Nephron (organoid): ENCODE data around the gene ZNF318.
"Not testable (repeated sequence)": the region's sequence is repeated elsewhere in the genome, so short reads cannot be mapped to it uniquely, and the experiment has no call there.

ENCODE experiments used
- H3K27ac Mint-ChIP-seq, 3 experiments: 2 replicates each; pipeline ENCODE4 v1.8.0; 2020; ENCODE audit warnings: mixed read lengths in 3 of 3, mild to moderate bottlenecking in 2 of 3, moderate library complexity in 1 of 3
- H3K27me3 Mint-ChIP-seq: 2 replicates; pipeline ENCODE4 v1.8.0; 2021; ENCODE audit warnings: low read depth, mild to moderate bottlenecking, moderate library complexity, mixed read lengths
- H3K36me3 Mint-ChIP-seq: 2 replicates; pipeline ENCODE4 v1.8.0; 2020; ENCODE audit warnings: low read depth, mixed read lengths
- H3K4me1 Mint-ChIP-seq: 2 replicates; pipeline ENCODE4 v1.8.0; 2020; ENCODE audit warnings: mixed read lengths
- H3K4me3 Mint-ChIP-seq, 3 experiments: 2 replicates each; pipeline ENCODE4 v1.8.0; 2020; ENCODE audit warnings: mild to moderate bottlenecking in 3 of 3, mixed read lengths in 3 of 3, moderate library complexity in 2 of 3
- H3K9me3 Mint-ChIP-seq: 2 replicates; pipeline ENCODE4 v1.8.0; 2020; ENCODE audit warnings: mixed read lengths
- TF ChIP-seq, protein P1 (sequence below), 3 experiments: fragments of 200-600 bp; sonication (generic); IDR thresholded peaks; one replicate each; pipeline ENCODE4 v1.5.0; 2021; ENCODE audit warnings: antibody characterized with exemption in 3 of 3; ENCODE audit not compliant: unreplicated experiment in 3 of 3

ZNF318 gene

DNA sequence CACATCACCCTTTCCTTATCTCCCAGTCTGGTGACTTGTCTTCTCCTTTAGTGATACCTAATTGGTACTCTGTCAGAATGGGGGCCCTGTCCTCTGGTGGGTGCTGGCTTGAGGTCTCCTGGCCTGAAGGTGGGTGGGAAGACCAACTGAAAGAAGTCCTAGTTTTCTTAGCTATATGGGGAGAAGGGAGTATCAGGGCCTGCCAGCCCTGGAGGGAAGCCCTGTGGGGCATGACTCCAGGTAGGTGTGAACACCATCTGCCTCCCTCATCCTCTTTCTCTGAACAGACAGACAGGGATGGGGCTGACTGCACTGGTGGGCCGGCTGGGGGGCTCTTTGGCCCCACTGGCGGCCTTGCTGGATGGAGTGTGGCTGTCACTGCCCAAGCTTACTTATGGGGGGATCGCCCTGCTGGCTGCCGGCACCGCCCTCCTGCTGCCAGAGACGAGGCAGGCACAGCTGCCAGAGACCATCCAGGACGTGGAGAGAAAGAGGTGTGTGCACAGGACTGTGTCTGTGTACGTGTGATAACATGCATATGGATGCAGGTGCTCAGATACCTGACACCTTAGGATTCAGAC lies 65.6 kb downstream of the ZNF318 start:
- Mint-ChIP-seq H3K36me3 (no peaks in the 10 kb centered on the region), H3K9me3 (no peaks in the 10 kb centered on the region), H3K4me1 (peaks cover 3% of the 10 kb centered on the region), H3K27ac (no peak overlapping the region), H3K4me3 (no peak overlapping the region), H3K27me3 (peaks cover 26% of the 10 kb centered on the region)
- TF ChIP-seq, protein P1, sequence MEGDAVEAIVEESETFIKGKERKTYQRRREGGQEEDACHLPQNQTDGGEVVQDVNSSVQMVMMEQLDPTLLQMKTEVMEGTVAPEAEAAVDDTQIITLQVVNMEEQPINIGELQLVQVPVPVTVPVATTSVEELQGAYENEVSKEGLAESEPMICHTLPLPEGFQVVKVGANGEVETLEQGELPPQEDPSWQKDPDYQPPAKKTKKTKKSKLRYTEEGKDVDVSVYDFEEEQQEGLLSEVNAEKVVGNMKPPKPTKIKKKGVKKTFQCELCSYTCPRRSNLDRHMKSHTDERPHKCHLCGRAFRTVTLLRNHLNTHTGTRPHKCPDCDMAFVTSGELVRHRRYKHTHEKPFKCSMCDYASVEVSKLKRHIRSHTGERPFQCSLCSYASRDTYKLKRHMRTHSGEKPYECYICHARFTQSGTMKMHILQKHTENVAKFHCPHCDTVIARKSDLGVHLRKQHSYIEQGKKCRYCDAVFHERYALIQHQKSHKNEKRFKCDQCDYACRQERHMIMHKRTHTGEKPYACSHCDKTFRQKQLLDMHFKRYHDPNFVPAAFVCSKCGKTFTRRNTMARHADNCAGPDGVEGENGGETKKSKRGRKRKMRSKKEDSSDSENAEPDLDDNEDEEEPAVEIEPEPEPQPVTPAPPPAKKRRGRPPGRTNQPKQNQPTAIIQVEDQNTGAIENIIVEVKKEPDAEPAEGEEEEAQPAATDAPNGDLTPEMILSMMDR (IDR thresholded peaks at IDR 0.05; ENCODE audit: unreplicated experiment in 3 of 3): no peak

DNA sequence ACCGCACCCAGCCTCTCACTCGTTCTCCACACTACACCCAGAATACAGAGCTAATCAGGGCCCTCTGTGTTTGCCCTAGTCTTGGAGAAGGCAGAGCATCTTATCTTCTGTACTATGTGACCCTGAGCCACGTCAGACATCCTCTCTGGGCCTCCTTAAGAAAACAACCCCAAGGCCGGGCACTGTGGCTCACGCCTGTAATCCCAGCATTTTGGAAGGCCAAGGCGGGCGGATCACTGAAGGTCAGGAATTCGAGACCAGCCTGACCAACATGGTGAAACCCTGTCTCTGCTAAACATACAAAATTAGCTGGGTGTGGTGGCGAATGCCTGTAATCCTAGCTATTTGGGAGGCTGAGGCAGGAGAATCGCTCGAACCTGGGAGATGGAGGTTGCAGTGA lies 66.4 kb downstream of the ZNF318 start:
- not testable (repeated sequence) for H3K9me3 Mint-ChIP-seq, H3K27ac Mint-ChIP-seq, H3K4me3 Mint-ChIP-seq, H3K4me1 Mint-ChIP-seq, H3K36me3 Mint-ChIP-seq
- peaks cover 22% of the 10 kb centered on the region for H3K27me3 Mint-ChIP-seq

DNA sequence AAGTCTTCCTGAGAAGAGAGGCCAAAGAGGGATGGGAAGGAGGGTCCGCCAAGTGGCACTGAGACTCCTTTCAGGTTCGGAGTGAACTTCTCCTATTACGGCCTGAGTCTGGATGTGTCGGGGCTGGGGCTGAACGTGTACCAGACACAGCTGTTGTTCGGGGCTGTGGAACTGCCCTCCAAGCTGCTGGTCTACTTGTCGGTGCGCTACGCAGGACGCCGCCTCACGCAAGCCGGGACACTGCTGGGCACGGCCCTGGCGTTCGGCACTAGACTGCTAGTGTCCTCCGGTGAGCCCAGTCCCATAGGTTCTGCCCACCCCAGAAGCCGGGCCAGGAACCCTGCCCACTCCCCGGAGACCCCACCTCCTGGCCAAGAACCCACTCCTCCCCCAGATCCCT lies 67.3 kb downstream of the ZNF318 start:
- no peak overlapping the region for H3K4me3 Mint-ChIP-seq
- TF ChIP-seq, protein P1 (IDR thresholded peaks at IDR 0.05; ENCODE audit: unreplicated experiment in 3 of 3): no peak

DNA sequence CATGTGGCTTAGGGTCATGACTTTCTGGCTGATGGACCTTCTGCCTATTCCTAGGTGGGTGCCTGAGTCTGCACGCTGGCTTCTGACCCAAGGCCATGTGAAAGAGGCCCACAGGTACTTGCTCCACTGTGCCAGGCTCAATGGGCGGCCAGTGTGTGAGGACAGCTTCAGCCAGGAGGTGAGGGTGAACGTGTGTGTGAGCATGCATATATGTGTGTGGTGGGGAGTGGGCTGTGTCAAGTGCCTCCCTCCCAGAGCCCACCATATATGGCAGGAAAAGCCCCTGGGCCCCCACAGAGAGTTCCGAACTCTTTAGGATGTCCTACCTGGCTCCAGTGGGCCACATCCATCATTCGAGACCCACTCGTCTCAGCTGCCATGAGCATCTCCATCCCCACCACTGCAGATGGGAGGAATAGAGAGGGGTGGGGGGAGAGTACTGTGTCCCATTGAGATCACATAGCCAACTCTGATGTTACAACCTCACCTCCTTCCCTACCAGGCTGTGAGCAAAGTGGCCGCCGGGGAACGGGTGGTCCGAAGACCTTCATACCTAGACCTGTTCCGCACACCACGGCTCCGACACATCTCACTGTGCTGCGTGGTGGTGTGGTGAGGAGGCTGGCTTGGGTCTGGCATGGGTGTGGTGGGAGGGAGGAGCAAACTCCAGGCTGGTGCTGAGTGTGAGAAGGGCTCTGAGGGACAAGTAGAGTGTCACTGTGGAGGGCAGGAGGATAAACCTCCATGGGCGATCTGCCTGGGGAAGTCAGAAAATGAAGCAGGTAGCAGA lies 68.2 kb downstream of the ZNF318 start:
- Mint-ChIP-seq H3K36me3 (no peaks in the 10 kb centered on the region), H3K4me1 (no peaks in the 10 kb centered on the region), H3K27ac (no peak overlapping the region), H3K27me3 (peaks cover 10% of the 10 kb centered on the region), H3K4me3 (no peak overlapping the region), H3K9me3 (no peaks in the 10 kb centered on the region)
- TF ChIP-seq, protein P1 (IDR thresholded peaks at IDR 0.05; ENCODE audit: unreplicated experiment in 3 of 3): no peak

More for the DNA sequence above, 67.3 kb downstream of the ZNF318 start:
- H3K27ac Mint-ChIP-seq: no peak overlapping the region
- H3K27me3 Mint-ChIP-seq: peaks cover 16% of the 10 kb centered on the region
- no peaks in the 10 kb centered on the region for H3K4me1 Mint-ChIP-seq
- H3K36me3 Mint-ChIP-seq: no peaks in the 10 kb centered on the region
- H3K9me3 Mint-ChIP-seq: no peaks in the 10 kb centered on the region

DNA sequence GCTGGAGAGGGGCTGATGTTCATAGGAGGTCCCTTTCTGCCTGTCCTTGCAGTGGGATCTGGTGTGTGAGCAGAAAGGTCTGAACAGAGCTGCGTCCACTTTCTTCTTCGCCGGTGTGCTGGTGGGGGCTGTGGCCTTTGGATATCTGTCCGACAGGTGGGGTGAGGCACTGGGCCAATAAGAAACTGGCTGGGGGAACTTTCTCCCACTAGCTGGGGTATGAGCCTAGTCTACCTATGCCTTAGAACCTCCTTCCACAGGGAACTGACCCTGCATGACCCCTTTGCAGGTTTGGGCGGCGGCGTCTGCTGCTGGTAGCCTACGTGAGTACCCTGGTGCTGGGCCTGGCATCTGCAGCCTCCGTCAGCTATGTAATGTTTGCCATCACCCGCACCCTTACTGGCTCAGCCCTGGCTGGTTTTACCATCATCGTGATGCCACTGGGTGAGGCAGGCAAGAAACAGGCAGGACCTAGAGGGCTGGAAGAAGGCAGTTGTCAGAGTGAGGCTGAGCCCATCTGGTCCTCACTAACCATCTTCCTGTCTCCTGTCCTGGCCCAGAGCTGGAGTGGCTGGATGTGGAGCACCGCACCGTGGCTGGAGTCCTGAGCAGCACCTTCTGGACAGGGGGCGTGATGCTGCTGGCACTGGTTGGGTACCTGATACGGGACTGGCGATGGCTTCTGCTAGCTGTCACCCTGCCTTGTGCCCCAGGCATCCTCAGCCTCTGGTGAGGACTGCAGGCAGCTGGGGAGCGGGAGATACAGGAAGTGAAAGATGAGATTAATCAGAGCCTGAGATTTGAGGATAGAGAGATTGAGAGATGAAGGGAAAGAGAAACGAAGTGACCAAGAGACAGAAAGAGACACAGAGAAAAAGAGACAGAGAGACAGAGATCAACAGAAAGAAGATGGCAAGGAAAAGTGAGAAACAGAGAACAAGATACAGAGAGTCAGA lies 69.8 kb downstream of the ZNF318 start:
- peaks cover 10% of the 10 kb centered on the region for H3K27me3 Mint-ChIP-seq
- no peak overlapping the region for H3K4me3 Mint-ChIP-seq
- no peaks in the 10 kb centered on the region for H3K36me3 Mint-ChIP-seq
- TF ChIP-seq, protein P1 (IDR thresholded peaks at IDR 0.05; ENCODE audit: unreplicated experiment in 3 of 3): no peak
- H3K27ac Mint-ChIP-seq: no peak overlapping the region
- no peaks in the 10 kb centered on the region for H3K9me3 Mint-ChIP-seq
- no peaks in the 10 kb centered on the region for H3K4me1 Mint-ChIP-seq
